Muscle layer of duodenum (tissue), 2 donors: Measurements from ENCODE around the gene TTC39A.
A peak's percentile ranks its signal among the peaks of the same experiment; 100 is the strongest.

Experiments used
- H3K27ac ChIP-seq: one replicate; pipeline ENCODE4 v1.7.0; 2013; ENCODE audit warnings: mild to moderate bottlenecking, low read length
- H3K27me3 ChIP-seq: one replicate; pipeline ENCODE4 v1.7.0; 2013; ENCODE audit warnings: low read depth, mild to moderate bottlenecking, control low read depth, low read length
- H3K36me3 ChIP-seq, 2 donors: one replicate each; pipeline ENCODE4 v1.7.0; 2013; ENCODE audit warnings: low read length in 2 of 2, control low read depth in 1 of 2, mild to moderate bottlenecking in 1 of 2; ENCODE audit not compliant: insufficient read depth in 2 of 2, control insufficient read depth in 1 of 2
- H3K4me1 ChIP-seq, 2 donors: one replicate each; pipeline ENCODE4 v1.7.0; 2013; ENCODE audit warnings: low read length in 2 of 2, mild to moderate bottlenecking in 2 of 2, control low read depth in 1 of 2, moderate library complexity in 1 of 2; ENCODE audit not compliant: insufficient read depth in 2 of 2, control insufficient read depth in 1 of 2
- H3K4me3 ChIP-seq, 2 donors: one replicate each; pipeline ENCODE4 v1.7.0; 2013; ENCODE audit warnings: low read length in 2 of 2, low read depth in 1 of 2, mild to moderate bottlenecking in 1 of 2
- H3K9me3 ChIP-seq, 2 donors: one replicate each; pipeline ENCODE4 v1.7.0; 2013; ENCODE audit warnings: low read length in 2 of 2, control low read depth in 1 of 2, mild to moderate bottlenecking in 1 of 2; ENCODE audit not compliant: control insufficient read depth in 1 of 2
- donor health status: healthy.

TTC39A gene

GRCh38 chr1:51280321-51280978, 49.9 kb downstream of the TTC39A start:
- no peak overlapping the region for H3K27ac ChIP-seq
- no peaks in the 10 kb centered on the region for H3K4me1 ChIP-seq
- no peaks in the 10 kb centered on the region for H3K27me3 ChIP-seq
- no peak overlapping the region for H3K4me3 ChIP-seq
- H3K9me3 ChIP-seq, result no peaks in the 10 kb centered on the region
- peaks cover 4 to 15% of the 10 kb centered on the region in 2 donors for H3K36me3 ChIP-seq

GRCh38 chr1:51276286-51276685, 54.1 kb downstream of the TTC39A start:
- no peaks in the 10 kb centered on the region for H3K9me3 ChIP-seq
- no peak overlapping the region for H3K27ac ChIP-seq
- H3K36me3 ChIP-seq, result peaks cover 7 to 15% of the 10 kb centered on the region in 2 donors
- H3K4me1 ChIP-seq, result no peaks in the 10 kb centered on the region
- no peak overlapping the region for H3K4me3 ChIP-seq
- no peaks in the 10 kb centered on the region for H3K27me3 ChIP-seq

GRCh38 chr1:51274676-51275075, 55.7 kb downstream of the TTC39A start:
- no peaks in the 10 kb centered on the region for H3K27me3 ChIP-seq
- H3K36me3 ChIP-seq, result peaks cover 7 to 19% of the 10 kb centered on the region in 2 donors
- H3K4me1 ChIP-seq, result no peaks in the 10 kb centered on the region
- no peak overlapping the region for H3K27ac ChIP-seq
- no peak overlapping the region for H3K4me3 ChIP-seq
- no peaks in the 10 kb centered on the region for H3K9me3 ChIP-seq

GRCh38 chr1:51272916-51273315, 57.4 kb downstream of the TTC39A start:
- H3K9me3 ChIP-seq, result no peaks in the 10 kb centered on the region
- peaks cover 7 to 19% of the 10 kb centered on the region in 2 donors for H3K36me3 ChIP-seq
- no peak overlapping the region for H3K4me3 ChIP-seq
- H3K27ac ChIP-seq, result no peak overlapping the region
- H3K27me3 ChIP-seq, result no peaks in the 10 kb centered on the region
- no peaks in the 10 kb centered on the region for H3K4me1 ChIP-seq

GRCh38 chr1:51270751-51271150, 59.6 kb downstream of the TTC39A start:
- no peak overlapping the region for H3K4me3 ChIP-seq
- no peak overlapping the region for H3K27ac ChIP-seq
- H3K9me3 ChIP-seq, result no peaks in the 10 kb centered on the region
- peaks cover 5 to 6% of the 10 kb centered on the region in 2 donors for H3K36me3 ChIP-seq
- peaks cover 0 to 7% of the 10 kb centered on the region in 2 donors for H3K4me1 ChIP-seq
- H3K27me3 ChIP-seq, result no peaks in the 10 kb centered on the region

GRCh38 chr1:51268634-51269033, 61.7 kb downstream of the TTC39A start:
- Histone ChIP-seq H3K27ac (no peak overlapping the region), H3K4me1 (peaks cover 0 to 26% of the 10 kb centered on the region in 2 donors)

GRCh38 chr1:51266791-51267190, 63.6 kb downstream of the TTC39A start:
- H3K36me3 ChIP-seq, result peaks cover 0 to 3% of the 10 kb centered on the region in 2 donors
- no peaks in the 10 kb centered on the region for H3K27me3 ChIP-seq
- H3K4me1 ChIP-seq, result peaks cover 0 to 29% of the 10 kb centered on the region in 2 donors
- H3K4me3 ChIP-seq, result no peak overlapping the region
- no peak overlapping the region for H3K27ac ChIP-seq
- no peaks in the 10 kb centered on the region for H3K9me3 ChIP-seq

More at GRCh38 chr1:51268634-51269033, 61.7 kb downstream of the TTC39A start:
- Histone ChIP-seq H3K9me3 (no peaks in the 10 kb centered on the region), H3K36me3 (peaks cover 0 to 3% of the 10 kb centered on the region in 2 donors), H3K4me3 (no peak overlapping the region), H3K27me3 (no peaks in the 10 kb centered on the region)

- no peaks in the 10 kb centered on the region for H3K27me3 ChIP-seq
- H3K36me3 ChIP-seq, result peaks cover 0 to 3% of the 10 kb centered on the region in 2 donors
- no peaks in the 10 kb centered on the region for H3K9me3 ChIP-seq
- H3K27ac ChIP-seq, result no peak overlapping the region
- no peak overlapping the region for H3K4me3 ChIP-seq
- H3K4me1 ChIP-seq, result peaks cover 0 to 35% of the 10 kb centered on the region in 2 donors
Observed at GRCh38 chr1:51266181-51266580, 64.2 kb downstream of the TTC39A start.

- Histone ChIP-seq H3K27ac (no peak overlapping the region), H3K36me3 (no peaks in the 10 kb centered on the region), H3K4me3 (no peak overlapping the region), H3K27me3 (no peaks in the 10 kb centered on the region), H3K9me3 (no peaks in the 10 kb centered on the region), H3K4me1 (peaks cover 0 to 40% of the 10 kb centered on the region in 2 donors)
Observed at GRCh38 chr1:51265618-51266017, 64.7 kb downstream of the TTC39A start.

GRCh38 chr1:51264451-51264850, 65.9 kb downstream of the TTC39A start:
- Histone ChIP-seq H3K36me3 (no peaks in the 10 kb centered on the region), H3K9me3 (no peaks in the 10 kb centered on the region), H3K4me3 (no peak overlapping the region), H3K4me1 (peaks cover 4 to 46% of the 10 kb centered on the region in 2 donors), H3K27me3 (no peaks in the 10 kb centered on the region), H3K27ac (peak overlapping the region; percentile 4)

GRCh38 chr1:51263147-51263877, 67.0 kb downstream of the TTC39A start:
- Histone ChIP-seq H3K4me1 (peaks cover 4 to 57% of the 10 kb centered on the region in 2 donors), H3K36me3 (no peaks in the 10 kb centered on the region), H3K27ac (no peak overlapping the region), H3K27me3 (no peaks in the 10 kb centered on the region), H3K9me3 (no peaks in the 10 kb centered on the region), H3K4me3 (no peak overlapping the region)
